Osteoblast (primary cell): ENCODE data around the gene NR1H3. TPM values are rescaled to one million over a fixed set of nuclear protein-coding genes. Genes with fewer than 3 reads are reported as not detected.

Experiments
- DNase-seq: peaks from one replicate; pipeline ENCODE4 v3.0.0; 2011; ENCODE audit warnings: low spot score, mixed read lengths; ENCODE audit not compliant: insufficient read length; ENCODE audit errors: missing footprints
- H2AFZ ChIP-seq: 2 replicates; pipeline ENCODE4 v1.6.0; 2011; ENCODE audit warnings: mild to moderate bottlenecking, low read length
- H3K27ac ChIP-seq: 2 replicates; pipeline ENCODE4 v1.5.1; 2011; ENCODE audit warnings: mild to moderate bottlenecking, low read depth, low read length, moderate library complexity
- H3K27me3 ChIP-seq: 2 replicates; pipeline ENCODE4 v1.6.0; 2012; ENCODE audit warnings: mild to moderate bottlenecking, control low read depth, inconsistent platforms, low read length, moderate library complexity; ENCODE audit not compliant: insufficient read depth
- H3K36me3 ChIP-seq: 2 replicates; pipeline ENCODE4 v1.5.1; 2011; ENCODE audit warnings: mild to moderate bottlenecking, low read length, control low read depth, moderate library complexity; ENCODE audit not compliant: insufficient read depth
- H3K4me1 ChIP-seq: 2 replicates; pipeline ENCODE4 v1.5.1; 2011; ENCODE audit warnings: mild to moderate bottlenecking, low read length, control low read depth, moderate library complexity; ENCODE audit not compliant: insufficient read depth
- H3K4me2 ChIP-seq: 2 replicates; pipeline ENCODE4 v1.6.0; 2011; ENCODE audit warnings: mild to moderate bottlenecking, low read length; ENCODE audit not compliant: insufficient read depth
- H3K4me3 ChIP-seq: fragments of 200-600 bp; sonication (generic); 3 replicates; pipeline ENCODE4 v1.5.1; 2012; ENCODE audit warnings: mild to moderate bottlenecking, low read length, inconsistent platforms; ENCODE audit not compliant: insufficient read depth
- H3K79me2 ChIP-seq: 2 replicates; pipeline ENCODE4 v1.6.0; 2012; ENCODE audit warnings: mild to moderate bottlenecking, low read length, control low read depth, inconsistent platforms; ENCODE audit not compliant: insufficient read depth
- H3K9me3 ChIP-seq: 2 replicates; pipeline ENCODE4 v1.5.1; 2011; ENCODE audit warnings: low read depth, low read length, control low read depth
- H4K20me1 ChIP-seq: 2 replicates; pipeline ENCODE4 v1.6.0; 2012; ENCODE audit warnings: mild to moderate bottlenecking, low read length, control low read depth; ENCODE audit not compliant: insufficient read depth
- CTCF ChIP-seq: IDR thresholded peaks from 2 replicates; pipeline ENCODE4 v1.5.1; 2011; ENCODE audit warnings: mild to moderate bottlenecking, low read depth, low read length, moderate library complexity; ENCODE audit errors: extremely low read depth
- total RNA-seq: library from RNA; depleted of rRNA; stranded (reverse); fragments of >200 nt; gene quantifications from 2 replicates; pipeline ENCODE4 v1.2.3, GENCODE V29; 2012

Gene NR1H3
- total RNA-seq, 1 donor, result 18.5 TPM

GRCh38 chr11:47254386-47254785 lies 3.4 kb upstream of the NR1H3 start:
- peaks cover 14% of the 10 kb centered on the region for H3K79me2 ChIP-seq
- H3K9me3 ChIP-seq, result no peaks in the 10 kb centered on the region
- H2AFZ ChIP-seq, result peak overlapping the region; percentile 66
- H3K27ac ChIP-seq, result peak overlapping the region; percentile 73
- H4K20me1 ChIP-seq, result no peaks in the 10 kb centered on the region
- H3K36me3 ChIP-seq, result no peaks in the 10 kb centered on the region
- DNase-seq, result no peak
- TF ChIP-seq CTCF, result no peak
- peaks cover 40% of the 10 kb centered on the region for H3K4me1 ChIP-seq
- H3K27me3 ChIP-seq, result no peaks in the 10 kb centered on the region
- H3K4me3 ChIP-seq, result peak overlapping the region; percentile 33
- H3K4me2 ChIP-seq, result peak overlapping the region; percentile 55

GRCh38 chr11:47256374-47256773 lies 1.4 kb upstream of the NR1H3 start:
- no peaks in the 10 kb centered on the region for H4K20me1 ChIP-seq
- H3K4me2 ChIP-seq, result no peak overlapping the region
- no peak overlapping the region for H3K27ac ChIP-seq
- peaks cover 39% of the 10 kb centered on the region for H3K4me1 ChIP-seq
- H3K9me3 ChIP-seq, result no peaks in the 10 kb centered on the region
- H3K36me3 ChIP-seq, result no peaks in the 10 kb centered on the region
- no peak for TF ChIP-seq CTCF
- DNase-seq, result no peak
- peaks cover 7% of the 10 kb centered on the region for H3K79me2 ChIP-seq
- H3K27me3 ChIP-seq, result no peaks in the 10 kb centered on the region
- no peak overlapping the region for H3K4me3 ChIP-seq
- H2AFZ ChIP-seq, result no peak overlapping the region

- no peaks in the 10 kb centered on the region for H4K20me1 ChIP-seq
- no peak for TF ChIP-seq CTCF
- no peaks in the 10 kb centered on the region for H3K9me3 ChIP-seq
- no peak for DNase-seq
- no peak overlapping the region for H3K27ac ChIP-seq
- H3K4me1 ChIP-seq, result peaks cover 39% of the 10 kb centered on the region
- H3K27me3 ChIP-seq, result no peaks in the 10 kb centered on the region
- H3K4me3 ChIP-seq, result peak overlapping the region; percentile 63
- H3K79me2 ChIP-seq, result peaks cover 7% of the 10 kb centered on the region
- H3K36me3 ChIP-seq, result no peaks in the 10 kb centered on the region
- peak overlapping the region; percentile 66 for H3K4me2 ChIP-seq
- peak overlapping the region; percentile 93 for H2AFZ ChIP-seq
Measured at GRCh38 chr11:47257177-47257516, 649 bp upstream of the NR1H3 start.

- peak overlapping the region; percentile 63 for H3K4me3 ChIP-seq
- no peak for DNase-seq
- peak overlapping the region; percentile 66 for H3K4me2 ChIP-seq
- H4K20me1 ChIP-seq, result no peaks in the 10 kb centered on the region
- H3K36me3 ChIP-seq, result no peaks in the 10 kb centered on the region
- no peaks in the 10 kb centered on the region for H3K9me3 ChIP-seq
- no peaks in the 10 kb centered on the region for H3K27me3 ChIP-seq
- no peak overlapping the region for H2AFZ ChIP-seq
- H3K79me2 ChIP-seq, result peaks cover 5% of the 10 kb centered on the region
- no peak overlapping the region for H3K27ac ChIP-seq
- no peak for TF ChIP-seq CTCF
- H3K4me1 ChIP-seq, result peaks cover 39% of the 10 kb centered on the region
Measured at GRCh38 chr11:47258317-47258902, 614 bp downstream of the NR1H3 start.
